ENCODE measurements around the gene PRKG1.

Gene PRKG1

GRCh38 chr10:51773681-51774080, 699.4 kb downstream of the PRKG1 start:
- Histone ChIP-seq H3K9me3 (ENCODE audit: control insufficient read depth, insufficient read depth, low read length) (no peaks in the 10 kb centered on the region), H3K27me3 (ENCODE audit: control insufficient read depth, low read length) (no peaks in the 10 kb centered on the region; the same call in 1 of the 2 replicates), H3K4me2 (ENCODE audit: low read length) (no peak overlapping the region), H3K4me1 (ENCODE audit: control insufficient read depth, low read length) (no peaks in the 10 kb centered on the region), H3K4me3 (ENCODE audit: low read length) (no peak overlapping the region), H3K79me2 (ENCODE audit: control insufficient read depth, low read length) (no peaks in the 10 kb centered on the region), H3K36me3 (ENCODE audit: control insufficient read depth, low read length) (no peaks in the 10 kb centered on the region), H4K20me1 (ENCODE audit: control insufficient read depth, insufficient read depth, low read depth, low read length) (no peaks in the 10 kb centered on the region), H3K9me2 (replicated peaks; ENCODE audit: control insufficient read depth, low read length) (no peaks in the 10 kb centered on the region), H3F3A (ENCODE audit: control insufficient read depth, insufficient read depth) (no peaks in the 10 kb centered on the region), H3K27ac (ENCODE audit: low read depth, low read length) (no peak overlapping the region)
- TF ChIP-seq CTCF (IDR thresholded peaks at IDR 0.05; ENCODE audit: low read depth, low read length, poor library complexity, severe bottlenecking), result no peak
- TF ChIP-seq EZH2phosphoT487 (IDR thresholded peaks at IDR 0.05; ENCODE audit: borderline replicate concordance, low read length), result no peak

- H3F3A ChIP-seq (ENCODE audit: control insufficient read depth, insufficient read depth), result no peaks in the 10 kb centered on the region
- H3K4me3 ChIP-seq (ENCODE audit: low read length), result no peak overlapping the region
- H3K27me3 ChIP-seq (ENCODE audit: control insufficient read depth, low read length), result no peaks in the 10 kb centered on the region
- H3K79me2 ChIP-seq (ENCODE audit: control insufficient read depth, low read length), result no peaks in the 10 kb centered on the region
- H4K20me1 ChIP-seq (ENCODE audit: control insufficient read depth, insufficient read depth, low read depth, low read length), result no peaks in the 10 kb centered on the region
- H3K4me1 ChIP-seq (ENCODE audit: control insufficient read depth, low read length), result no peaks in the 10 kb centered on the region
- no peak overlapping the region for H3K4me2 ChIP-seq (ENCODE audit: low read length)
- TF ChIP-seq CTCF (IDR thresholded peaks at IDR 0.05; ENCODE audit: low read depth, low read length, poor library complexity, severe bottlenecking), result no peak
- TF ChIP-seq EZH2phosphoT487 (IDR thresholded peaks at IDR 0.05; ENCODE audit: borderline replicate concordance, low read length), result no peak
- no peaks in the 10 kb centered on the region for H3K36me3 ChIP-seq (ENCODE audit: control insufficient read depth, low read length)
- no peaks in the 10 kb centered on the region for H3K9me2 ChIP-seq (replicated peaks; ENCODE audit: control insufficient read depth, low read length)
- no peak overlapping the region for H3K27ac ChIP-seq (ENCODE audit: low read depth, low read length)
- no peaks in the 10 kb centered on the region for H3K9me3 ChIP-seq (ENCODE audit: control insufficient read depth, insufficient read depth, low read length)
Measured at GRCh38 chr10:51783941-51784340, 709.7 kb downstream of the PRKG1 start.

- H3K27me3 ChIP-seq (ENCODE audit: control insufficient read depth, low read length), result no peaks in the 10 kb centered on the region
- no peaks in the 10 kb centered on the region for H3F3A ChIP-seq (ENCODE audit: control insufficient read depth, insufficient read depth)
- no peaks in the 10 kb centered on the region for H3K9me2 ChIP-seq (replicated peaks; ENCODE audit: control insufficient read depth, low read length)
- no peak overlapping the region for H3K27ac ChIP-seq (ENCODE audit: low read depth, low read length)
- no peak overlapping the region for H3K4me2 ChIP-seq (ENCODE audit: low read length)
- TF ChIP-seq CTCF (IDR thresholded peaks at IDR 0.05; ENCODE audit: low read depth, low read length, poor library complexity, severe bottlenecking), result no peak
- no peak for TF ChIP-seq EZH2phosphoT487 (IDR thresholded peaks at IDR 0.05; ENCODE audit: borderline replicate concordance, low read length)
- no peaks in the 10 kb centered on the region for H3K79me2 ChIP-seq (ENCODE audit: control insufficient read depth, low read length)
- no peak overlapping the region for H3K4me3 ChIP-seq (ENCODE audit: low read length)
- H4K20me1 ChIP-seq (ENCODE audit: control insufficient read depth, insufficient read depth, low read depth, low read length), result no peaks in the 10 kb centered on the region
- no peaks in the 10 kb centered on the region for H3K36me3 ChIP-seq (ENCODE audit: control insufficient read depth, low read length)
- no peaks in the 10 kb centered on the region for H3K9me3 ChIP-seq (ENCODE audit: control insufficient read depth, insufficient read depth, low read length)
- no peaks in the 10 kb centered on the region for H3K4me1 ChIP-seq (ENCODE audit: control insufficient read depth, low read length)
Measured at GRCh38 chr10:51786016-51786683, 711.9 kb downstream of the PRKG1 start.
